PC-9 (cell line): ENCODE measurements around the gene OTULIN.

Source experiments
- CTCF ChIP-seq: fragments of 200-600 bp; sonication (generic); conservative IDR thresholded peaks from 2 replicates; pipeline ENCODE4 v1.6.1; 2017; ENCODE audit warnings: mixed run types, antibody characterized with exemption, mild to moderate bottlenecking, moderate library complexity
- EZH2 ChIP-seq: fragments of 200-600 bp; sonication (generic); IDR thresholded peaks from 2 replicates; pipeline ENCODE4 v1.8.0; 2017; ENCODE audit warnings: antibody characterized with exemption, low read depth

- TF ChIP-seq CTCF = no peak
- no peak for TF ChIP-seq EZH2
Observed at GRCh38 chr5:14676320-14676719, 11.8 kb downstream of the OTULIN start.
